ENCODE data around the gene GTPBP8. TPM values are rescaled to one million over a fixed set of nuclear protein-coding genes. Genes with fewer than 3 reads are reported as not detected.
"Not testable (repeated sequence)": the region's sequence is repeated elsewhere in the genome, so short reads cannot be mapped to it uniquely, and the experiment has no call there.

GTPBP8 gene
- total RNA-seq, 1 experiment from 2014 or later = 59.2 TPM

DNA sequence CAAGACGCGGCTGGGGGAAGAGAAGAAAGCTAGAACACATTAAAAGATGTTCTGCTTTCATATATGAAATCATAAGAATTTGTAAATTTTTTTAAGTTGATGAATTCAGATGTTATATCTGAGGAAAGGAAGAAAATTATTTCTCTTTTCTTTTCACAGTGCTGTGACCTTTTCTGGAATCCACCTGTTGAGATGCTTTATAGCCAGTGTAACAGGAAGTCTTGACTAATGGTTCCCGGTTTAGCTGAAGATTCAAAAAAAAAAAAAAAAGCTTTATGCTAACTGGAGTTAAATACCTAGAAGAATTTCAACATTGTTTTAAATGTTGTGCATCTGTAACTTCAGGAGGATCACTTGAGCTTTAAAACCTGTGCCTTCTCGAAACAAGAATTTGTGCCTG lies 9.9 kb downstream of the GTPBP8 start:
- no peak for DNase-seq (ENCODE audit: low read depth)

DNA sequence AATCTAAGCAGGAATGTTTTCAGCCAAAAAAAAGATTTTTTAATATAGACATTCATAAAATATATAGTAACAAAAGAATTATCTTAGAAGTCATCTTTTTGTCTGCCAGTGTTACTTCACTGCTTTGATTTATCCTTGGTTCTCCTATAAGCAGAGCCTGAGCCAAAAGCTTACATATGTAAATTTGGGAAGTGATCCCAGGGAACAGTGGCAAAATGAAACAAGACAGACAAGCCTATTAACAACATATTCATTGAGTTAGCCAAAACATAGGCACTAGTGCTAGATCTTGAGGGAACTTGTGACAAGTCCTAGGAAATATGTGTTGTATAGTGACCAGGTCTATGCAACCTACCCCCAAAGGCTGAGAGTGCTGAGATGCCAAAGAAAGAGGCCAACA lies 11.3 kb downstream of the GTPBP8 start:
- no peak for DNase-seq (ENCODE audit: low read depth)

DNA sequence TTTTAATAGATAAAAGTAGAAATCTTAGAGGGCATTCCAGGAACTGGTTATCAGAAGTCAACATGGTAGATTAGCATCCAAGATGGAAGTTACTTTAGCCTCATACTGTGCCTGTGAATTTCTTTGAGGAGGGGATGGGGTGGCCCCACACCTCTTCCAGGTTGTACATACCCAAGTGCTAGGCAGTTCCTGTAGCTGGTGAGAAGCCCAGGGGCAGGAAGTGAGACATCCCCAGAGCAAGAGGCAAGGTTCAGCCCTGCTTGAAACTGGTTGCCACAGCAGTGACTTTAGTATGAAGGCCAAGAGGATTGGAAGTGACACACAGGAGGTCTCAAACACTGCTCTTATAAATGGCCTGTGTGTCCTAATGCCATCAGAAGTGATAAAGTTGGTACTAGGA lies 11.9 kb downstream of the GTPBP8 start:
- peak; percentile 3 for DNase-seq (ENCODE audit: low read depth)

DNA sequence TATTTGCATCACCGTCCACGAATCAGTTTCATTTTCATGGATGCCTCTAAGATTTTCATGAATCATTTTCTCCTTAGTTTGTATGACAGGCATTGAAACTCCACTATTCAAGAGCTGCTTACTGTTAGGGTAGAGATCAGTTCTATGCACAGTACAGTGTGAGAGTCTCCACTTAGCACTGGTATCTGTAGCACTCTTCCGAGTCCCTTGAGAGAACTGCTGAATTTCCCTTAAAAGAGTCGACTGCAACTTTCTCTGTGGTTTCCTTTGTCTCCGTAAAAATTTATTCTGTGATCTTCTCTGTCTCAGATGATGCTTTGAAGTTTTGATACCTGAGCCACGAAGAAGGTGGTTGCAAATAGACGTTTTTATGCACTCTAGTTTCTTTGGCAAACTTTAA lies 14.8 kb downstream of the GTPBP8 start:
- no peak for DNase-seq (ENCODE audit: low read depth)

DNA sequence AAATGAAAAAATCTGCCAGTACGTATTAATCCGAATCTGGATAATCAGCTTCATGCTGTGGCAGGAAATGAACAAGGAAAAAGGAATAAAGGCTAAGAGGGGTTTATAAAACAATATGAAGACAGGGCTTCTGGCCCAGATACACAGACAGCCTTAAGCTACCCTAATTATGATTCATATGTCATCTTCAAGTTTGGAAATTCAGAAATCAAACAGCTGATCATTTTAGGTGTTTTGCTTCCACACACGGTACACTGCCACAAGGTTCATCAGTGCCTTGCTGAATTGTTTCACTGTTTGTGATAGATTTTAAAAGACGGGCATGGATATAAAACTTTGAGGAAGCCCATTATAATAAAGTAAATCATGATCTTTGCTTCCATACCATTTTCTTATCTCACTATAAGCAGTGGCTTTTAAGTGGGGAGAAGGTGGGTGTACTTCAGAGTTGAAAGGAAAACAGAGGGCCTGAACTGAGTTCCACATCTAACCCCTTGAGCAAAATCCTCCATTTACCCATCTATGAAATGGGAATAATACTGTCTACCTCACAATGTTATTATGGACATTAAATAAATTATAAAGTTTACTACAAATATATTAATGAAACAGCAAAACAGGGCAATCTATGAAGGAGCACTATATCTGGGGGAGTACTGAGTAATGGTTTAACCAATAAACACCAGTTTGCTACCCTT lies 15.7 kb downstream of the GTPBP8 start:
- no peak for DNase-seq (ENCODE audit: low read depth)

DNA sequence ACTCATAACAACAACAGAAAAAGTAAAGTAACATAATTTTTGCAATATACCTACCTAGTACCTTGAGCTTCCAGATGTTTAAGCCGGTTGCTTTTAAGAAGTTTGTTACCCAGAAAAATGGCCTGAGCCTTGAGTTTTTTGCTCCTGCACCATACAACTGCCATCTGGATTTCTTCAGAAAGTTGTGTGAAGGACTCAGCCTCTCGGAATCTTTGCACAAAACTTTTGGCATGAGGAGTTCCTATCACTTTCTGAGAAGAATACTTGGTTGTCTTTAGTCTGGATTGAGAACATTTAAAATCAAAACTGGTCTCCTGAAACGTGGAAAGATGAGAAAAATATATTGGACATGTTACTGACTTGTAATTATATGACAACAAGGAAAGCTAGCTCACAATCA lies 17.3 kb downstream of the GTPBP8 start:
- DNase-seq (ENCODE audit: low read depth) = no peak

DNA sequence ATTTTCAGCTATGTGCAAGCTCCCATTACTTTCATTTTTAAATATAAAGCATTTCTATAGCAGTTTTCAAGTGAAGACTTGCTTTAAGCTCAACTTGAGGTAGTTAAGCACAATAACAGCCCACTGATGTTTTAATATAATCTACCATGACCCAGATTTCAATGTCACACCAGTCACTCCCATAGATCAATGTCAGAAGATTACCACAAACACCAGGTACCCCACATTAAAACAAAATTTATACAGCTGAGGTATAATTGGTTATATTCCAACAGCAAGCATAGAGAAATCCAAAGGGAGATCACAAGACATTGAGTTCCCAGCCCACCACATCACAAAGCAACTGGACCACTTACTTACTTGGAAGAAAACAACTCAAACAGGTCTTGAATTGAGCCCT lies 22.8 kb downstream of the GTPBP8 start:
- no peak for DNase-seq (ENCODE audit: low read depth)

DNA sequence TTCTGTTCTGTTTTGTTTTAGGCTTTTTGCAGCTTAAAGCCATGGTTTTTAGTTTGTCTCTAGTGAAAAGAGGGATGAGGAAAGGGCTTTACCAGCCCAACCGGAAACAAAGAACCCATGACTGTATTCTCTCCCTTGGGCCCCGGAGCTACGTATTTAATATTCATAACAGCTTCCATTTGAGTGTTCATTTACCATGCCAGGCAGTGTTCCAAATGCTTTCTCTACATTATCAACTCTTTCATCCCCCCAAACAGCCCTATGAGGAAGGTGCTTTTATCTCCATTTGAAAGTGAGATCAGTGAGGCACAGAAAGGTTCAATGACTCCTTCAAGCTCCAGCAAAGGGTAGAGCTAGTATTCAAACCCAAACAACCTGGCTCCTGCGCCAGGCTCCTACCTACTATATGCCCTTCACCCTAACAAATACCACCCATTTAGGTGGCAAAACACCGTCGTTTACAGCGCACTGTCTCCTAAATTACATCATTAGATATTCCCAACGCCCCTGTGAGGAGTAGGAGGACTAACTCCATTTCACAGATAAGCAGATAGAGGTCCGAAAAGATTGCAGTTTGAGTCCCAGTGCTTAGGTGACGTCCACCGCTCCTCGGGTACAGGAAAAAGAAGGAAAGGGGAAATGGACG lies 27.9 kb downstream of the GTPBP8 start:
- peak; percentile 18 for DNase-seq (ENCODE audit: low read depth)

DNA sequence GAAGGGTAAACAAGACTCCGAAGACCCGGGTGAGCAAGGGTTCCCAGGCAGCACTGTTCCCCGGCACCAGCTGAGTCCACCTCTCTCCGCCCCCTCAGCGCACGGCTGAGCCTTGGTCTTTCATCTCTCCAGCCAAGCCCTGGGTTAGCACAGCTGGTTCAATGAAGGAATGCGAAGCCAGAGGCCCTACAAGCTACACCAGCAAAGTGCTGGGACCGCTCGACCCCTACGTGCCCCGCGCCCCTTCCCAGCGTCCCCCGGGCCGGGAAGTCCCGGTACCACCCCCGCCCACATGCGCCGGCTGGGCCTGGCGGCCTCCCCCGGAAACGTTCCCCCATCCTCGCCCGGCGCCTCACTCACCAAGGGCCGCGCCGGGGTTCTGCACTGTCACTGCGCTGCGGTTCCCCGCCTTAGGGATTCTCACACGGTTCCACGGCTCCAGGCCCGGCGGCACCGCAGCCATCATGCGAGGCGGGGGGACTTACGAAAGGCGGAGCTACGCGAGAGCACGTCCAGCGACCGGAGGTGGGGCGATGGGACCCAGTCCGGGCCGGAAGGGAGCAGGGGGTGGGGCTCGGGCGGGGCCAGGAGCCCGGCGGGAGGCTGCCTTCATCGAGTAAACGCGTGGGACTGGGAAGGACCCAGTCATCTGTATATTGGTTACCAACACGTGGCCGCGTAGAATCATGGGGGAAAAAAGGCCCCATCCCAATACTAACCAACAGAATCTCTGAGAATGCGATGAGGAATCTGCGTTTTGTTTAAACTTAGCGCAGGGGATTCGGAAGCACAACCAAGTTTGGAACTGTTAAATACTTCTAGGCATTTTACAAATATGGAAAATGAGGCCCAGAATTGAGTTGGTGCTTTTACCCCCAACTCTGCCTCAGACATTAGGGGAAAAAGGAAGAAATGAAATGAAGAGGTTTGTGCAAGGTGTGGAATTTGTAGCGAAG lies 28.7 kb downstream of the GTPBP8 start:
- DNase-seq (ENCODE audit: low read depth) = peak; percentile 94

DNA sequence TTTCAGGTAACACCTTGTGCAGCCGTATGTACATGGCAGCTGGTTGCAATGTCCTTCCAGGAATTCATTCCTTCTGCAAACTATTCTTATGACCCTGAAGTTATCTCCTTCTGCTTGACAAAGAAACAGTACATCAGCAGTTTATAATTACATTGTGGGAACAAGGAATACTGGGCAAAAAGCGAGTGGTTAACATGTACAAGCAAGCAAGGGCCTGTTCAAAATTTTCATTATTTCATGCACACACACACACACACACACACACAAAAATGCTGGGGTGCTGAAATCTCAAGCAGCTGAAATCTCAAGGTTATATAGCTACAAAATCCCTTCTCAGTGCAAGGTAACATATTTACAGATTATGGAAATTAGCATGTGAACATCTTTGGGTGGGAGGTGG lies 30.7 kb downstream of the GTPBP8 start:
- DNase-seq (ENCODE audit: low read depth) = no peak

DNA sequence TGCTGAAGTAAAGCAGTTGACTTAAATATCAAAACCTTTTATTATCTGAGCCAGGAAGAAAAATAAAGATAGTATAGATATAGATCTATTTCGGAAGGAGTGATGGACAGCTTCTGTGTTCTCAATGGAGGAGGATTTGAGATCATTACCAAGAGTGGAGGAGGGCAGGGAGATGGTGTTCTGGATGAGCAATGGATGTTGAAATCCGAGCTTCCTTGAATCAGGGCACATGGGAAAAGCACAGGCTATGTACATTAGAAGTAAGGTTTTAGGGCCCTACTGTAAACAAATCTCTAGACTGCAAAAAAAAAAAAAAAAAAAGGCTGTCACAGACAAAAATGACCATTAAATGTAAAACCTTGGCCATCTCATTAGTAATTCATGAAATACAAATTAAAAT lies 43.2 kb downstream of the GTPBP8 start:
- no peak for DNase-seq (ENCODE audit: low read depth)

DNA sequence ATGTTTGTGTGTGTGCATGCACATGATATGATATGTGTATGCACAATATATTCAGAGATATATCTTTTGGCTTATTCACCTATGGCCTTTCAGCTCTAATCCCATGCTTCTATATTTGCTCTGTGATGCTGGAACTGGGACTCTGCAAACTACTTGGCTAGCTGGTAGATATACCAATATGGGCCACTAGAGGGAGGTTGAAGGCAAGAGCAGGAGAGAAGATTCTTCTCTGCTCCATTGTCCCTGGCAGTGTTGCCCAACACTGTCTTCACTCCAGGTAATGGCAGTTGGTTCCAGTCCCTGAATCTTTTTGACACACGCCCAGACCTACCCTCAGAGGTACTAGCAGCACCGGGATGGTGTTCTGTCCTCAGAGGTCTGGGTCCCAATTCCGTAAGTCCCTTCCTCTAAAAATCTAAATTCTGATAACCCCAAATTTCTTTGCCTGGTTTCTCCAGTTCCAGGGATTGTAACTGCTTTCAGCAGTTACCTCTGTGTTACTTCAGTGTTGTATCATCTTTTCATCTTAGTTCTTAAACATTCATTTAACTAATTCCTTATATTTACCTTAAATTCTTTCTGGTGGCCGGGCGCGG lies 44.7 kb downstream of the GTPBP8 start:
- DNase-seq (ENCODE audit: low read depth) = peak; percentile 62

DNA sequence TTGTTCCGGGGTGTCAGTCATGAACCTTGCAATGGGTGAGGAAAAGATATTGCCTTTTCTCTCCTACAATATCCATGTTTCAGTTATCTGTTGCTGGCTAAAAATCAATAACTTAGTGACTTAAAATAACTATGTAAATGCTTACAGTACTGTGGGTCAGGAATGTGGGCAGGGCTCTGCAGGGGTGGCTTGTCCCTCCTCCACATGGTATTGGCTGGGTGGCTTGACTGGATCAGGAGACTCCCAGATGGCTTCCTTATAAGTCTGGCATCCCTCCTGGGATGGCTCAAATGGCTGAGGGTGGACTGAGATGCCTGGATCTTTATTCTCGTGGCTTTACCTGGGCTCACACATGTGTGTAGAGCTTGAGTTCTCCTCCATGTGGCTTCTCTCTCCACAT lies 47.5 kb downstream of the GTPBP8 start:
- peak; percentile 30 for DNase-seq (ENCODE audit: low read depth)

DNA sequence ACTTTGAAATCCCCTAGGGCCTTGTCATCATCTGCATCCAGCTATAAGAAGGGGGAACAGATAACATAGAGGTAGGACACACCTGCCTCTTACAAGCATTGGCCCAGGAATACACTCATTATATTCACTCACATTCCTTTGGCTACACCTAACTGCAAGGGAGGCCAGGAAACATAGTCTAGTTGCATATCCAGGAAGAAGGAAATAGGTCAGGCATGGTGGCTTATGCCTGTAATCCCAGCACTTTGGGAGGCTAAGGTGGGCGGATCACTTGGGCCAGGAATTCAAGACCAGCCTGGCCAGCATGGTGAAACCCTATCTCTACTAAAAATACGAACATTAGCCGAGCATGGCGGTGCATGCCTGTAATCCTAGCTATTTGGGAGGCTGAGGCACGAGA lies 48.8 kb downstream of the GTPBP8 start:
- DNase-seq (ENCODE audit: low read depth) = no peak

DNA sequence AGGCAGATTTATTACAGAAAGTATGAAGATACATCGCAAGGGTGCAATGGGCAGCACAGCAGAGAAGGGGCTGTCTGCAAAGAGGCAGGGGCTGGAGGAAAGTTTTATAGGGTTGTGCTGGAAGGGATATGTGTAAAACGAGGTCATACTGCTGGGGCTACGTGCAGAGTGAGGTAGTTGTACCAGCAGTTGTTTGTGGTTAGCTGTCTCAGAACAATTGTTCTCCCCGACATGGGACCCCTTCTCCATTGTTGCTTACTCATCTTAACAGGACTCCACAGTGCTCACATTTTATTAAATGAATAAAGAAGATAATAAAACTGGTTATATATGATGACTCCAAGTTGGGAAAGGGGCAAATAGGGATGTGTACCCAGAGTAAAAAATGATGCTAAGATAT lies 49.4 kb downstream of the GTPBP8 start:
- DNase-seq (ENCODE audit: low read depth) = no peak

DNA sequence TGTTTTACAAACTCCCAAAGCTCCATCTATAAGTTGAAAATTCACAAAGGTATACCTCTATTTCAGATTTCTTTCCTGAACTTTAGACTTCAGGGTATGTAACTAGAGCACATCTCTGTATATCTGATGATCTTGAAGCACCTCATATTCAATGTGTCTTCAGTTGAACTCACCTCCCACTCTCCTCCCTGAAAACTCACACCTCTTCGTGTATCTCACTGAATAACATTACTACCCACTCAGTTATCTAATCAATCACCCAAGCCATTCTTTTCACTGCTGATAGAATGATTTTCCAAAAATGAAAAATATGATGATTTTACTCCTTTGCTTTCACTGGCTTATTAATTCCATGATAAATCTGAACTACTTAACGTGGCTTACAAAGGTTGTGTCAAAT lies 52.9 kb downstream of the GTPBP8 start:
- DNase-seq (ENCODE audit: low read depth) = no peak

DNA sequence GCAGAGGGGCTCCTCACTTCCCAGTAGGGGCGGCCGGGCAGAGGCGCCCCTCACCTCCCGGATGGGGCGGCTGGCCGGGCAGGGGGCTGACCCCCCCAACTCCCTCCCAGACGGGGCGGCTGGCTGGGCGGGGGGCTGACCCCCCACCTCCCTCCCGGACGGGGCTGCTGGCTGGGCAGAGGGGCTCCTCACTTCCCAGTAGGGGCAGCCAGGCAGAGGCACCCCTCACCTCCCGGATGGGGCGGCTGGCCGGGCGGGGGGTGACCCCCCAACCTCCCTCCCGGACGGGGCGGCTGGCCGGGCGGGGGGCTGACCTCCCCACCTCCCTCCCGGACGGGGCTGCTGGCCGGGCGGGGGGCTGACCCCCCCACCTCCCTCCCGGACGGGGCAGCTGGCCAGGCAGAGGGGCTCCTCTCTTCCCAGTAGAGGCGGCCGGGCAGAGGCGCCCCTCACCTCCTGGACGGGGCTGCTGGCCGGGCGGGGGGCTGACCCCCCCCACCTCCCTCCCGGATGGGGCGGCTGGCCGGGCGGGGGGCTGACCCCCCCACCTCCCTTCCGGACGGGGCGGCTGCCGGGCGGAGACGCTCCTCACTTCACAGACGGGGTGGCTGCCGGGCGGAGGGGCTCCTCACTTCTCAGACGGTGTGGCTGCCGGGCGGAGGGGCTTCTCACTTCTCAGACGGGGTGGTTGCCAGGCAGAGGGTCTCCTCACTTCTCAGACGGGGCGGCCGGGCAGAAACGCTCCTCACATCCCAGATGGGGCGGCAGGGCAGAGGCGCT lies 55.6 kb downstream of the GTPBP8 start:
- not testable (repeated sequence) for DNase-seq (ENCODE audit: low read depth)

DNA sequence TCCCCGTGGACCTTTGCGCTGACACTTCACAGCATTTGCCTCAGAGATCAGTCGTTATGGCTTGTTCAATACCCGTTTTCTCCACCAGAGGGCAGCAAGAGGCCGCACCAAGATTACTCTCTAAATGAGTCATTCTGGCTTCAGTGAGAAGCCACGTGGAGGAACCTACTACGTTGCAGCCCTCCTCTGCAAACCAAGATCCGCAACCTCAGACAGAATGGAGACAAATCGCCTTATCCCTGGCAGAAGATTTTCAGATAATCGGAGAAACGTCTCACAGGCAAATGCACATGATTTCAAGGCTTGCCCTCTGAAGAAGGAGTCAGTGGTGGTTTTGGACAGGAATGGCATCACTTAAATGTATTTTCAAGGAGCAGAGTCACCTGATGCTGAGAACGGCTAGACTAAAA lies 60.5 kb downstream of the GTPBP8 start:
- DNase-seq (ENCODE audit: low read depth) = peak; percentile 84

All from RPMI7951 (cell line).